Brain microvascular endothelial cell (primary cell): ENCODE data around the gene GPNMB.

ENCODE experiments used
- DNase-seq: peaks from one replicate; pipeline ENCODE4 v3.0.0-alpha.2; 2020
- H3K27ac ChIP-seq: fragments of 250-450 bp; sonication (Bioruptor Pico); 2 replicates; pipeline ENCODE4 v1.5.1; 2020; ENCODE audit warnings: mild to moderate bottlenecking, moderate library complexity
- H3K27me3 ChIP-seq: fragments of 250-450 bp; sonication (Bioruptor Pico); replicated peaks from 2 replicates; pipeline ENCODE4 v1.5.1; 2020; ENCODE audit warnings: mild to moderate bottlenecking
- H3K36me3 ChIP-seq: fragments of 250-450 bp; sonication (Bioruptor Pico); replicated peaks from 2 replicates; pipeline ENCODE4 v1.5.1; 2020; ENCODE audit warnings: mild to moderate bottlenecking
- H3K4me3 ChIP-seq: 2 replicates; pipeline ENCODE4 v1.5.1; 2011; ENCODE audit warnings: low read depth, mild to moderate bottlenecking, control low read depth, low read length, moderate library complexity
- in situ Hi-C: cut with HindIII; loops from 2 replicates; pipeline ENCODE4 v1.10.0; 2017; ENCODE audit warnings: low sequenced_read_pairs, low pct_ligation_motif_present
- TF ChIP-seq, protein P1 (sequence below): IDR thresholded peaks from 2 replicates; pipeline ENCODE4 v1.5.1; 2011; ENCODE audit warnings: low read depth, mild to moderate bottlenecking, moderate library complexity, low read length, control low read depth, inconsistent platforms; ENCODE audit errors: missing control alignments

The GPNMB gene

DNA sequence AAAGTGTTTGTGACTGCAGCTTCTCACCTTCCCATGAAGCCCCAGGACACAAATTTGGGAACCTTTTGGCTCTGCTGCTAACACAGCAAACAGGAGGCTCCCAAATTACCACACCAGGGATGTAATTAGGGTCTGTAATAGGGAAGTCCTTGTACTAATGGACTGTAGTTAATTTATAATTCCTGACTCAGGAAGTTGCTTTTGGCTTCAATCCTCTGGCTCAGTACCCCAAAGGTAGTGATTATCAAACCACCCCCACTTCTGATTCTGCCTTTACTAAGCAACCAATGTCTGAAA is 48.8 kb downstream of the GPNMB start:
- Histone ChIP-seq H3K27ac (no peak overlapping the region), H3K27me3 (no peaks in the 10 kb centered on the region)

GRCh38 chr7:23298141-23298881 is 51.7 kb downstream of the GPNMB start:
- Histone ChIP-seq H3K4me3 (peak overlapping the region; percentile 94), H3K27ac (peak overlapping the region; percentile 84), H3K27me3 (no peaks in the 10 kb centered on the region), H3K36me3 (peaks cover 8% of the 10 kb centered on the region)
- in situ Hi-C loops, result no loop called here
- DNase-seq, result peak; percentile 66
- TF ChIP-seq, protein P1, sequence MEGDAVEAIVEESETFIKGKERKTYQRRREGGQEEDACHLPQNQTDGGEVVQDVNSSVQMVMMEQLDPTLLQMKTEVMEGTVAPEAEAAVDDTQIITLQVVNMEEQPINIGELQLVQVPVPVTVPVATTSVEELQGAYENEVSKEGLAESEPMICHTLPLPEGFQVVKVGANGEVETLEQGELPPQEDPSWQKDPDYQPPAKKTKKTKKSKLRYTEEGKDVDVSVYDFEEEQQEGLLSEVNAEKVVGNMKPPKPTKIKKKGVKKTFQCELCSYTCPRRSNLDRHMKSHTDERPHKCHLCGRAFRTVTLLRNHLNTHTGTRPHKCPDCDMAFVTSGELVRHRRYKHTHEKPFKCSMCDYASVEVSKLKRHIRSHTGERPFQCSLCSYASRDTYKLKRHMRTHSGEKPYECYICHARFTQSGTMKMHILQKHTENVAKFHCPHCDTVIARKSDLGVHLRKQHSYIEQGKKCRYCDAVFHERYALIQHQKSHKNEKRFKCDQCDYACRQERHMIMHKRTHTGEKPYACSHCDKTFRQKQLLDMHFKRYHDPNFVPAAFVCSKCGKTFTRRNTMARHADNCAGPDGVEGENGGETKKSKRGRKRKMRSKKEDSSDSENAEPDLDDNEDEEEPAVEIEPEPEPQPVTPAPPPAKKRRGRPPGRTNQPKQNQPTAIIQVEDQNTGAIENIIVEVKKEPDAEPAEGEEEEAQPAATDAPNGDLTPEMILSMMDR, result no peak

More for the DNA sequence above, 48.8 kb downstream of the GPNMB start:
- TF ChIP-seq, protein P1, result no peak
- Histone ChIP-seq H3K4me3 (no peak overlapping the region), H3K36me3 (no peaks in the 10 kb centered on the region)
- in situ Hi-C loops, result no loop called here
- DNase-seq, result no peak

DNA sequence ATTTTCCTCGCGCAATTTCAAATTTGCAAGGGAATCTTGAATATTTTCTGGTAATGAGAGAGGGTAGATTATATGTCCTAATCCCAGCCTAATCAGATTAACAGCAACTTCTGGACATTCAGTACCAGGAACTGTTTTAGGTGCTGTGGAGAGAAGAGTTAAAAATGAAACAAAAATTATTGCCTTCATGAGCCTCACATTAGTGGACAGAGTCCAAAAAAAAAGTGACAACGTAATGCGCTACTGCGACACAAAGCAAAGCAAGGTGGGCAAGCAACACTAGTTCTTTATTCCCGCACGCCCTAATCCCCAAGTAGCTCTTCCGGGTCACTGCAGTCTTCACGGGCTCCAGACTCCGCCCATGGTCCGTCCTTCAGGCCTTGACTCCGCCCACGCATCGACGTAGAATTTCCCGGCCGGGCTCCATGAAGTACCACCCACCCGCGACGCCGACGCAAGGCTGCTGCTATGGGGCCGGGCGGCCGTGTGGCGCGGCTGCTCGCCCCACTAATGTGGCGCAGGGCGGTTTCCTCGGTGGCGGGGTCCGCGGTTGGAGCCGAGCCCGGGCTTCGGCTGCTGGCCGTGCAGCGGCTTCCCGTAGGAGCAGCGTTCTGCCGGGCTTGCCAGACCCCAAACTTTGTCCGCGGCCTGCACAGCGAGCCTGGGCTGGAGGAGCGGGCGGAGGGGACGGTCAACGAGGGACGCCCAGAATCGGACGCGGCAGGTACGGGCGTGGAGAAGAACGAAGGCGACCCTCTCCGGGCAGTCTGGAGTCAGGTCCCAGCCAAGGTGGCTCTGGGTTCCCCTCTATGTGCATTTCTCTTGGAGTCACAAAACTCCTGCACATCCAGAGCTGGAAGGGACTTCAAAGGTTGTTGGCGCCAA is 52.6 kb downstream of the GPNMB start, which contains the start of gene MALSU1:
TSS of gene MALSU1 (plus strand) at position 455 of the 885 bp plus-strand sequence. CDS start at position 469, 14 bp downstream.
- TF ChIP-seq, protein P1, result no peak
- Histone ChIP-seq H3K4me3 (peak within 1 kb of the TSS; percentile 94), H3K36me3 (peaks cover 8% of the 10 kb centered on the region), H3K27ac (peak within 1 kb of the TSS; percentile 84), H3K27me3 (no peaks in the 10 kb centered on the region)
- in situ Hi-C loops, result no loop called here
- DNase-seq, result peak; percentile 96

GRCh38 chr7:23299770-23300300 is 53.3 kb downstream of the GPNMB start:
- peak overlapping the region; percentile 94 for H3K4me3 ChIP-seq
- H3K27me3 ChIP-seq, result no peaks in the 10 kb centered on the region
- H3K36me3 ChIP-seq, result peaks cover 8% of the 10 kb centered on the region
- no peak for DNase-seq
- in situ Hi-C loops, result no loop called here
- H3K27ac ChIP-seq, result peak overlapping the region; percentile 84
- TF ChIP-seq, protein P1, result no peak

GRCh38 chr7:23306936-23307521 is 60.5 kb downstream of the GPNMB start:
- TF ChIP-seq, protein P1, result no peak
- Histone ChIP-seq H3K36me3 (peaks cover 47% of the 10 kb centered on the region), H3K27me3 (no peaks in the 10 kb centered on the region), H3K4me3 (no peak overlapping the region), H3K27ac (no peak overlapping the region)
- no peak for DNase-seq
- in situ Hi-C loops, result no loop called here
